HepG2 (cell line): ENCODE results near the gene RFTN1. TPM values are rescaled to one million over a fixed set of nuclear protein-coding genes. Genes with fewer than 3 reads are reported as not detected.

Experiments
- GATAD1 ChIP-seq: IDR thresholded peaks from 2 replicates; pipeline ENCODE4 v1.6.1; 2016; ENCODE audit warnings: missing genetic modification reagents, missing compliant biosample characterization
- ZNF816 ChIP-seq: sonication (generic); formaldehyde crosslinking; IDR thresholded peaks from 2 replicates; pipeline ENCODE4 v1.8.0; 2022; ENCODE audit warnings: missing genetic modification reagents, mild to moderate bottlenecking, borderline replicate concordance
- polyA plus RNA-seq, 8 experiments: library from polyadenylated mRNA; depleted of rRNA in 3 of 8; stranded (reverse) in 7 of 8; unstranded in 1 of 8; fragments of >200 nt; fragmentation: Illumina TruSeq in 4 of 8; extraction: Trizol in 4 of 8; gene quantifications; 2 replicates each; pipeline versions ENCODE4 v1.2.1 to v1.2.3, GENCODE V29; 2011 to 2016; ENCODE audit warnings: low read depth in 4 of 8, missing spikeins in 1 of 8, mixed read lengths in 1 of 8; ENCODE audit not compliant: insufficient read depth in 1 of 8
- total RNA-seq, 5 experiments: library from RNA; depleted of rRNA; stranded (reverse); fragments of >200 nt; fragmentation: Illumina TruSeq; extraction: Trizol; gene quantifications; 2 replicates each; pipeline ENCODE4 v1.2.3, GENCODE V29; 2016; ENCODE audit warnings: low read depth in 1 of 5
- TF ChIP-seq, protein P1 (sequence below): sonication (generic); formaldehyde crosslinking; IDR thresholded peaks from one replicate; pipeline ENCODE4 v1.5.1; 2020; ENCODE audit warnings: mild to moderate bottlenecking, missing genetic modification reagents; ENCODE audit errors: not compliant biosample characterization
- TF ChIP-seq, protein P2 (sequence below): sonication (generic); formaldehyde crosslinking; IDR thresholded peaks from 2 replicates; pipeline ENCODE4 v1.8.0; 2022; ENCODE audit warnings: mild to moderate bottlenecking, missing genetic modification reagents, moderate library complexity
- TF ChIP-seq, protein P3 (sequence below): sonication (generic); formaldehyde crosslinking; IDR thresholded peaks from 2 replicates; pipeline ENCODE4 v1.4.0; 2020; ENCODE audit warnings: low read depth, missing genetic modification reagents
- TF ChIP-seq, protein P4 (sequence below): sonication (generic); formaldehyde crosslinking; IDR thresholded peaks from 2 replicates; pipeline ENCODE4 v1.8.1; 2023; ENCODE audit warnings: mild to moderate bottlenecking, missing genetic modification reagents
- TF ChIP-seq, protein P5 (sequence below): sonication (generic); formaldehyde crosslinking; IDR thresholded peaks from 2 replicates; pipeline ENCODE4 v1.4.0; 2020; ENCODE audit warnings: missing genetic modification reagents
- TF ChIP-seq, protein P6 (sequence below): sonication (generic); formaldehyde crosslinking; IDR thresholded peaks from 2 replicates; pipeline ENCODE4 v1.5.0; 2020; ENCODE audit warnings: mild to moderate bottlenecking, missing genetic modification reagents

Gene RFTN1
- total and polyA plus RNA-seq, 2 of the 13 experiments (the other 11 are each of a cell fraction or from before 2014, with no cell fraction given), result not detected

DNA sequence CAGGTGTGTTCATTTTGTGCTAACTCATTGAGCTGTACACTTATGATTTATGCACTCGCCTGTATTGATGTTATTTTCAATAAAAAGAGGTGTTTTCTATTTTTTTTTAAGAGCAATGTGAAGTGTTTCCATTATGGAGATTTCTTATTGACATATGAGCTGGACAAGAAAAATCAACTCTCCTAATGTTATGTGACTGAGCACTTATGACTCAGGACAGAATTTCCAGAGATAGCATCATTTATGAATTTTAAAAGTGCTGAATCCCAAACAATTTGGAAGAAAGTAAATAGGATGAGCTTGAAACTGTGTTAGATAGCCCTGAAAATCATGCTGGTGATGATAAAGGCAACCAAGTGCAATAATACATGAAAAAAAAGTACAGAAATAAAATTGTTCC lies 118.9 kb downstream of the RFTN1 start (continued):
- TF ChIP-seq, protein P1, sequence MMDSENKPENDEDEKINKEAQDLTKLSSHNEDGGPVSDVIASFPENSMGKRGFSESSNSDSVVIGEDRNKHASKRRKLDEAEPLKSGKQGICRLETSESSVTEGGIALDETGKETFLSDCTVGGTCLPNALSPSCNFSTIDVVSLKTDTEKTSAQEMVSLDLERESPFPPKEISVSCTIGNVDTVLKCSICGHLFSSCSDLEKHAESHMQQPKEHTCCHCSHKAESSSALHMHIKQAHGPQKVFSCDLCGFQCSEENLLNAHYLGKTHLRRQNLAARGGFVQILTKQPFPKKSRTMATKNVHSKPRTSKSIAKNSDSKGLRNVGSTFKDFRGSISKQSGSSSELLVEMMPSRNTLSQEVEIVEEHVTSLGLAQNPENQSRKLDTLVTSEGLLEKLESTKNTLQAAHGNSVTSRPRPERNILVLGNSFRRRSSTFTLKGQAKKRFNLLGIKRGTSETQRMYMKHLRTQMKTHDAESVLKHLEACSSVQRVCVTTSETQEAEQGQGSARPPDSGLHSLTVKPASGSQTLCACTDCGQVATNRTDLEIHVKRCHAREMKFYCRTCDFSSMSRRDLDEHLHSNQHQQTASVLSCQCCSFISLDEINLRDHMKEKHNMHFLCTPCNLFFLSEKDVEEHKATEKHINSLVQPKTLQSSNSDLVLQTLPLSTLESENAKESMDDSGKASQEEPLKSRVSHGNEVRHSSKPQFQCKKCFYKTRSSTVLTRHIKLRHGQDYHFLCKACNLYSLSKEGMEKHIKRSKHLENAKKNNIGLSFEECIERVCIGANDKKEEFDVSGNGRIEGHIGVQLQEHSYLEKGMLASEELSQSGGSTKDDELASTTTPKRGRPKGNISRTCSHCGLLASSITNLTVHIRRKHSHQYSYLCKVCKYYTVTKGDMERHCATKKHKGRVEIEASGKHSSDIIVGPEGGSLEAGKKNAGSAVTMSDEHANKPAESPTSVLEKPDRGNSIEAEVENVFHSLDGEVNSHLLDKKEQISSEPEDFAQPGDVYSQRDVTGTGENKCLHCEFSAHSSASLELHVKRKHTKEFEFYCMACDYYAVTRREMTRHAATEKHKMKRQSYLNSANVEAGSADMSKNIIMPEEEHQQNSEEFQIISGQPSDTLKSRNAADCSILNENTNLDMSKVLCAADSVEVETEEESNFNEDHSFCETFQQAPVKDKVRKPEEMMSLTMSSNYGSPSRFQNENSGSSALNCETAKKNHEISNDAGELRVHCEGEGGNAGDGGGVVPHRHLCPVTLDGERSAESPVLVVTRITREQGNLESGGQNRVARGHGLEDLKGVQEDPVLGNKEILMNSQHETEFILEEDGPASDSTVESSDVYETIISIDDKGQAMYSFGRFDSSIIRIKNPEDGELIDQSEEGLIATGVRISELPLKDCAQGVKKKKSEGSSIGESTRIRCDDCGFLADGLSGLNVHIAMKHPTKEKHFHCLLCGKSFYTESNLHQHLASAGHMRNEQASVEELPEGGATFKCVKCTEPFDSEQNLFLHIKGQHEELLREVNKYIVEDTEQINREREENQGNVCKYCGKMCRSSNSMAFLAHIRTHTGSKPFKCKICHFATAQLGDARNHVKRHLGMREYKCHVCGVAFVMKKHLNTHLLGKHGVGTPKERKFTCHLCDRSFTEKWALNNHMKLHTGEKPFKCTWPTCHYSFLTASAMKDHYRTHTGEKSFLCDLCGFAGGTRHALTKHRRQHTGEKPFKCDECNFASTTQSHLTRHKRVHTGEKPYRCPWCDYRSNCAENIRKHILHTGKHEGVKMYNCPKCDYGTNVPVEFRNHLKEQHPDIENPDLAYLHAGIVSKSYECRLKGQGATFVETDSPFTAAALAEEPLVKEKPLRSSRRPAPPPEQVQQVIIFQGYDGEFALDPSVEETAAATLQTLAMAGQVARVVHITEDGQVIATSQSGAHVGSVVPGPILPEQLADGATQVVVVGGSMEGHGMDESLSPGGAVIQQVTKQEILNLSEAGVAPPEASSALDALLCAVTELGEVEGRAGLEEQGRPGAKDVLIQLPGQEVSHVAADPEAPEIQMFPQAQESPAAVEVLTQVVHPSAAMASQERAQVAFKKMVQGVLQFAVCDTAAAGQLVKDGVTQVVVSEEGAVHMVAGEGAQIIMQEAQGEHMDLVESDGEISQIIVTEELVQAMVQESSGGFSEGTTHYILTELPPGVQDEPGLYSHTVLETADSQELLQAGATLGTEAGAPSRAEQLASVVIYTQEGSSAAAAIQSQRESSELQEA (CRISPR knock-in tag), result no peak
- TF ChIP-seq, protein P2, sequence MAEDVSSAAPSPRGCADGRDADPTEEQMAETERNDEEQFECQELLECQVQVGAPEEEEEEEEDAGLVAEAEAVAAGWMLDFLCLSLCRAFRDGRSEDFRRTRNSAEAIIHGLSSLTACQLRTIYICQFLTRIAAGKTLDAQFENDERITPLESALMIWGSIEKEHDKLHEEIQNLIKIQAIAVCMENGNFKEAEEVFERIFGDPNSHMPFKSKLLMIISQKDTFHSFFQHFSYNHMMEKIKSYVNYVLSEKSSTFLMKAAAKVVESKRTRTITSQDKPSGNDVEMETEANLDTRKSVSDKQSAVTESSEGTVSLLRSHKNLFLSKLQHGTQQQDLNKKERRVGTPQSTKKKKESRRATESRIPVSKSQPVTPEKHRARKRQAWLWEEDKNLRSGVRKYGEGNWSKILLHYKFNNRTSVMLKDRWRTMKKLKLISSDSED (CRISPR knock-in tag), result no peak
- TF ChIP-seq, protein P3, sequence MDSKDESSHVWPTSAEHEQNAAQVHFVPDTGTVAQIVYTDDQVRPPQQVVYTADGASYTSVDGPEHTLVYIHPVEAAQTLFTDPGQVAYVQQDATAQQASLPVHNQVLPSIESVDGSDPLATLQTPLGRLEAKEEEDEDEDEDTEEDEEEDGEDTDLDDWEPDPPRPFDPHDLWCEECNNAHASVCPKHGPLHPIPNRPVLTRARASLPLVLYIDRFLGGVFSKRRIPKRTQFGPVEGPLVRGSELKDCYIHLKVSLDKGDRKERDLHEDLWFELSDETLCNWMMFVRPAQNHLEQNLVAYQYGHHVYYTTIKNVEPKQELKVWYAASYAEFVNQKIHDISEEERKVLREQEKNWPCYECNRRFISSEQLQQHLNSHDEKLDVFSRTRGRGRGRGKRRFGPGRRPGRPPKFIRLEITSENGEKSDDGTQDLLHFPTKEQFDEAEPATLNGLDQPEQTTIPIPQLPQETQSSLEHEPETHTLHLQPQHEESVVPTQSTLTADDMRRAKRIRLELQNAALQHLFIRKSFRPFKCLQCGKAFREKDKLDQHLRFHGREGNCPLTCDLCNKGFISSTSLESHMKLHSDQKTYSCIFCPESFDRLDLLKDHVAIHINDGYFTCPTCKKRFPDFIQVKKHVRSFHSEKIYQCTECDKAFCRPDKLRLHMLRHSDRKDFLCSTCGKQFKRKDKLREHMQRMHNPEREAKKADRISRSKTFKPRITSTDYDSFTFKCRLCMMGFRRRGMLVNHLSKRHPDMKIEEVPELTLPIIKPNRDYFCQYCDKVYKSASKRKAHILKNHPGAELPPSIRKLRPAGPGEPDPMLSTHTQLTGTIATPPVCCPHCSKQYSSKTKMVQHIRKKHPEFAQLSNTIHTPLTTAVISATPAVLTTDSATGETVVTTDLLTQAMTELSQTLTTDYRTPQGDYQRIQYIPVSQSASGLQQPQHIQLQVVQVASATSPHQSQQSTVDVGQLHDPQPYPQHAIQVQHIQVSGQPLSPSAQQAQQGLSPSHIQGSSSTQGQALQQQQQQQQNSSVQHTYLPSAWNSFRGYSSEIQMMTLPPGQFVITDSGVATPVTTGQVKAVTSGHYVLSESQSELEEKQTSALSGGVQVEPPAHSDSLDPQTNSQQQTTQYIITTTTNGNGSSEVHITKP (CRISPR knock-in tag), result no peak
- TF ChIP-seq, protein P4, sequence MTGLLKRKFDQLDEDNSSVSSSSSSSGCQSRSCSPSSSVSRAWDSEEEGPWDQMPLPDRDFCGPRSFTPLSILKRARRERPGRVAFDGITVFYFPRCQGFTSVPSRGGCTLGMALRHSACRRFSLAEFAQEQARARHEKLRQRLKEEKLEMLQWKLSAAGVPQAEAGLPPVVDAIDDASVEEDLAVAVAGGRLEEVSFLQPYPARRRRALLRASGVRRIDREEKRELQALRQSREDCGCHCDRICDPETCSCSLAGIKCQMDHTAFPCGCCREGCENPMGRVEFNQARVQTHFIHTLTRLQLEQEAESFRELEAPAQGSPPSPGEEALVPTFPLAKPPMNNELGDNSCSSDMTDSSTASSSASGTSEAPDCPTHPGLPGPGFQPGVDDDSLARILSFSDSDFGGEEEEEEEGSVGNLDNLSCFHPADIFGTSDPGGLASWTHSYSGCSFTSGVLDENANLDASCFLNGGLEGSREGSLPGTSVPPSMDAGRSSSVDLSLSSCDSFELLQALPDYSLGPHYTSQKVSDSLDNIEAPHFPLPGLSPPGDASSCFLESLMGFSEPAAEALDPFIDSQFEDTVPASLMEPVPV (CRISPR knock-in tag), result no peak
- TF ChIP-seq, protein P5, sequence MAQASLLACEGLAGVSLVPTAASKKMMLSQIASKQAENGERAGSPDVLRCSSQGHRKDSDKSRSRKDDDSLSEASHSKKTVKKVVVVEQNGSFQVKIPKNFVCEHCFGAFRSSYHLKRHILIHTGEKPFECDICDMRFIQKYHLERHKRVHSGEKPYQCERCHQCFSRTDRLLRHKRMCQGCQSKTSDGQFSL, result no peak
- TF ChIP-seq ZNF816 (CRISPR knock-in tag), result no peak
- TF ChIP-seq, protein P6, sequence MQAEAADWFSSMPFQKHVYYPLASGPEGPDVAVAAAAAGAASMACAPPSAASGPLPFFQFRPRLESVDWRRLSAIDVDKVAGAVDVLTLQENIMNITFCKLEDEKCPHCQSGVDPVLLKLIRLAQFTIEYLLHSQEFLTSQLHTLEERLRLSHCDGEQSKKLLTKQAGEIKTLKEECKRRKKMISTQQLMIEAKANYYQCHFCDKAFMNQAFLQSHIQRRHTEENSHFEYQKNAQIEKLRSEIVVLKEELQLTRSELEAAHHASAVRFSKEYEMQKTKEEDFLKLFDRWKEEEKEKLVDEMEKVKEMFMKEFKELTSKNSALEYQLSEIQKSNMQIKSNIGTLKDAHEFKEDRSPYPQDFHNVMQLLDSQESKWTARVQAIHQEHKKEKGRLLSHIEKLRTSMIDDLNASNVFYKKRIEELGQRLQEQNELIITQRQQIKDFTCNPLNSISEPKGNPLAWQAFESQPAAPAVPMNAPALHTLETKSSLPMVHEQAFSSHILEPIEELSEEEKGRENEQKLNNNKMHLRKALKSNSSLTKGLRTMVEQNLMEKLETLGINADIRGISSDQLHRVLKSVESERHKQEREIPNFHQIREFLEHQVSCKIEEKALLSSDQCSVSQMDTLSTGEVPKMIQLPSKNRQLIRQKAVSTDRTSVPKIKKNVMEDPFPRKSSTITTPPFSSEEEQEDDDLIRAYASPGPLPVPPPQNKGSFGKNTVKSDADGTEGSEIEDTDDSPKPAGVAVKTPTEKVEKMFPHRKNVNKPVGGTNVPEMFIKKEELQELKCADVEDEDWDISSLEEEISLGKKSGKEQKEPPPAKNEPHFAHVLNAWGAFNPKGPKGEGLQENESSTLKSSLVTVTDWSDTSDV (CRISPR knock-in tag), result no peak
- TF ChIP-seq GATAD1, result no peak
